K562 (cell line): Measurements from ENCODE around the gene STMN3. TPM values are rescaled to one million over a fixed set of nuclear protein-coding genes. Genes with fewer than 3 reads are reported as not detected.
A peak's percentile ranks its signal among the peaks of the same experiment; 100 is the strongest.

Source experiments
- BMI1 ChIP-seq: fragments of 150-350 bp; IDR thresholded peaks from 2 replicates; pipeline ENCODE4 v1.6.1; 2014; ENCODE audit warnings: low read length
- CGGBP1 ChIP-seq: fragments of 250-450 bp; sonication (Bioruptor Pico); IDR thresholded peaks from 2 replicates; pipeline ENCODE4 v1.9.0; 2021; ENCODE audit warnings: mild to moderate bottlenecking
- EHMT2 ChIP-seq: fragments of 450-650 bp; IDR thresholded peaks from 2 replicates; pipeline ENCODE4 v1.6.1; 2018; ENCODE audit warnings: antibody characterized with exemption
- FOS ChIP-seq: IDR thresholded peaks from 3 replicates; pipeline ENCODE4 v1.6.1; 2011; ENCODE audit not compliant: insufficient read length; ENCODE audit errors: extremely low read depth
- FOXM1 ChIP-seq, 2 experiments: fragments of 450-650 bp in 1 of 2; sonication (generic) in 1 of 2; formaldehyde crosslinking in 1 of 2; IDR thresholded peaks; 2 replicates each; pipeline versions ENCODE4 v1.6.1 to v1.9.0; 2017 to 2022; ENCODE audit warnings: low read depth in 2 of 2, mild to moderate bottlenecking in 2 of 2, missing genetic modification reagents in 1 of 2, moderate library complexity in 1 of 2
- HDAC3 ChIP-seq: fragments of 450-650 bp; IDR thresholded peaks from 2 replicates; pipeline ENCODE4 v1.6.1; 2018; ENCODE audit warnings: borderline replicate concordance, mild to moderate bottlenecking, moderate library complexity; ENCODE audit not compliant: partially characterized antibody
- HNRNPLL ChIP-seq: fragments of 200-400 bp; formaldehyde crosslinking; IDR thresholded peaks from 2 replicates; pipeline ENCODE4 v1.6.1; 2017; ENCODE audit warnings: low read length, low read depth, mild to moderate bottlenecking; ENCODE audit not compliant: poor library complexity, severe bottlenecking
- HOXB6 ChIP-seq: fragments of 250-450 bp; sonication (Bioruptor Pico); IDR thresholded peaks from 2 replicates; pipeline ENCODE4 v1.5.1; 2022; ENCODE audit warnings: mild to moderate bottlenecking, borderline replicate concordance
- IRF1 ChIP-seq: sonication (generic); formaldehyde crosslinking; IDR thresholded peaks from 2 replicates; pipeline ENCODE4 v1.8.0; 2022; ENCODE audit warnings: missing genetic modification reagents, mild to moderate bottlenecking, borderline replicate concordance
- NFIX ChIP-seq: fragments of 250-450 bp; sonication (Bioruptor Pico); IDR thresholded peaks from 2 replicates; pipeline ENCODE4 v1.4.0; 2020; ENCODE audit warnings: low read depth, mild to moderate bottlenecking, moderate library complexity
- NUFIP1 ChIP-seq: fragments of 450-650 bp; IDR thresholded peaks from 2 replicates; pipeline ENCODE4 v1.6.1; 2018; ENCODE audit not compliant: partially characterized antibody
- PTTG1 ChIP-seq: fragments of 450-650 bp; IDR thresholded peaks from 2 replicates; pipeline ENCODE4 v1.6.1; 2016; ENCODE audit warnings: low read depth, mild to moderate bottlenecking, missing genetic modification characterization, missing compliant biosample characterization
- RB1 ChIP-seq: fragments of 450-650 bp; IDR thresholded peaks from 2 replicates; pipeline ENCODE4 v1.6.1; 2017; ENCODE audit warnings: low read depth, mild to moderate bottlenecking
- RFX7 ChIP-seq: fragments of 250-450 bp; sonication (Bioruptor Pico); IDR thresholded peaks from 2 replicates; pipeline ENCODE4 v1.5.1; 2021; ENCODE audit warnings: mild to moderate bottlenecking
- SPI1 ChIP-seq: IDR thresholded peaks from 2 replicates; pipeline ENCODE4 v1.6.1; 2011; ENCODE audit warnings: low read depth, low read length, control low read depth, borderline replicate concordance
- TCF15 ChIP-seq: fragments of 250-450 bp; sonication (Bioruptor Pico); IDR thresholded peaks from 2 replicates; pipeline ENCODE4 v1.8.0; 2022; ENCODE audit warnings: moderate library complexity, mild to moderate bottlenecking, inconsistent platforms
- TFAP4 ChIP-seq: sonication (generic); formaldehyde crosslinking; IDR thresholded peaks from 2 replicates; pipeline ENCODE4 v1.8.0; 2022; ENCODE audit warnings: missing genetic modification reagents, mild to moderate bottlenecking, moderate library complexity, borderline replicate concordance
- TRIM25 ChIP-seq: fragments of 450-650 bp; IDR thresholded peaks from 2 replicates; pipeline ENCODE4 v1.7.0; 2016; ENCODE audit warnings: borderline replicate concordance
- ZBTB26 ChIP-seq: fragments of 450-650 bp; formaldehyde crosslinking; IDR thresholded peaks from 2 replicates; pipeline ENCODE4 v1.4.0; 2022; ENCODE audit warnings: missing genetic modification characterization
- ZC3H8 ChIP-seq: fragments of 450-650 bp; IDR thresholded peaks from 2 replicates; pipeline ENCODE4 v1.6.1; 2017
- ZEB2 ChIP-seq: fragments of 450-650 bp; IDR thresholded peaks from 2 replicates; pipeline ENCODE4 v1.6.1; 2016
- ZNF444 ChIP-seq: fragments of 250-450 bp; sonication (Bioruptor Pico); IDR thresholded peaks from 2 replicates; pipeline ENCODE4 v1.4.0; 2020; ENCODE audit warnings: mild to moderate bottlenecking, moderate library complexity
- ZNF699 ChIP-seq: fragments of 250-450 bp; sonication (Bioruptor Pico); IDR thresholded peaks from 2 replicates; pipeline ENCODE4 v1.8.0; 2021; ENCODE audit warnings: mild to moderate bottlenecking, moderate library complexity; ENCODE audit not compliant: insufficient replicate concordance
- ZNF766 ChIP-seq: fragments of 200-800 bp; sonication (Bioruptor generic); conservative IDR thresholded peaks from 2 replicates; pipeline ENCODE4 v1.6.1; 2016; ENCODE audit warnings: missing genetic modification characterization, missing compliant biosample characterization
- polyA plus RNA-seq, 8 experiments: library from polyadenylated mRNA; depleted of rRNA in 4 of 8; stranded (reverse) in 5 of 8; unstranded in 3 of 8; fragments of >200 nt; fragmentation: Nextera tagmentation in 2 of 8; fragmentation: Illumina TruSeq in 1 of 8; extraction: Ambion mirVana in 2 of 8; extraction: Trizol in 1 of 8; gene quantifications; 2 replicates each; pipeline versions ENCODE4 v1.2.1 to v1.2.3, GENCODE V29; 2011 to 2014; ENCODE audit warnings: inconsistent platforms in 1 of 8, missing spikeins in 1 of 8
- total RNA-seq, 7 experiments: library from RNA; depleted of rRNA in 6 of 7; stranded (reverse); fragments of >200 nt in 6 of 7; fragmentation: Illumina TruSeq in 2 of 7; extraction: Trizol in 2 of 7; gene quantifications; 2 replicates each; pipeline versions ENCODE4 v1.2.1 to v1.2.3, GENCODE V29; 2011 to 2021; ENCODE audit warnings: low replicate concordance in 1 of 7

The STMN3 gene
- total and polyA plus RNA-seq, 9 of the 15 experiments (the other 6 are each of a cell fraction or from before 2014, with no cell fraction given) = 0.70 to 65.6 (median 29.4) TPM

GRCh38 chr20:63641792-63642523, 11.3 kb downstream of the STMN3 start (continued):
- TF ChIP-seq TRIM25 (no peak), ZBTB26 (CRISPR knock-in tag) (no peak), HOXB6 (no peak), HNRNPLL (peak; percentile 88), NUFIP1 (no peak), BMI1 (no peak), RFX7 (no peak), RB1 (peak; percentile 62), TFAP4 (peak; percentile 92), PTTG1 (no peak), ZEB2 (peak; percentile 78), FOXM1 (IDR thresholded peaks at IDR 0.05; ENCODE audit: low read depth) (no peak), FOXM1 (CRISPR knock-in tag; IDR thresholded peaks at IDR 0.05; ENCODE audit: low read depth) (no peak), CGGBP1 (CRISPR knock-in tag) (no peak), TCF15 (CRISPR knock-in tag) (no peak), HDAC3 (no peak), ZC3H8 (no peak), FOS (no peak), ZNF766 (0 out of 2 replicates have a peak, but pooled peaks have one; percentile 4), EHMT2 (no peak), ZNF444 (CRISPR knock-in tag) (no peak), SPI1 (no peak), NFIX (no peak), IRF1 (CRISPR knock-in tag) (no peak), ZNF699 (no peak)
